ENCODE results near the gene HECW1. TPM values are rescaled to one million over a fixed set of nuclear protein-coding genes. Genes with fewer than 3 reads are reported as not detected.

Gene HECW1
- total and polyA plus RNA-seq, 2 of the 13 experiments (the other 11 are each of a cell fraction or from before 2014, with no cell fraction given), result not detected

GRCh38 chr7:43584195-43584586 is 471.7 kb downstream of the HECW1 start (continued):
- no peak for TF ChIP-seq HNF1A (IDR thresholded peaks at IDR 0.05; ENCODE audit: low read depth)
- TF ChIP-seq HNF1A (CRISPR knock-in tag; IDR thresholded peaks at IDR 0.05; ENCODE audit: borderline replicate concordance), result no peak
- TF ChIP-seq ZFP36L1 (CRISPR knock-in tag; IDR thresholded peaks at IDR 0.05), result no peak
- TF ChIP-seq SMC3 (IDR thresholded peaks at IDR 0.05; ENCODE audit: low read length), result 0 out of 2 replicates have a peak, but pooled peaks have one; percentile 2
- TF ChIP-seq ZFP37 (CRISPR knock-in tag; IDR thresholded peaks at IDR 0.05; ENCODE audit: borderline replicate concordance), result no peak
- TF ChIP-seq MAFK (conservative IDR thresholded peaks at IDR 0.05 in 1 of 2, IDR thresholded peaks at IDR 0.05 in 1 of 2; ENCODE audit: low read length in 2 of 2), result peak; percentile 44 to 53; a peak in 3 of 4 replicates
- no peak for TF ChIP-seq RFX5 (IDR thresholded peaks at IDR 0.05; ENCODE audit: low read depth, low read length)
- no peak for TF ChIP-seq IKZF1 (IDR thresholded peaks at IDR 0.05)
- TF ChIP-seq FOXO4 (CRISPR knock-in tag; conservative IDR thresholded peaks at IDR 0.05), result no peak
- no peak for TF ChIP-seq GMEB1 (CRISPR knock-in tag; IDR thresholded peaks at IDR 0.05; ENCODE audit: borderline replicate concordance)
- TF ChIP-seq ZNF629 (CRISPR knock-in tag; conservative IDR thresholded peaks at IDR 0.05), result no peak
- no peak for TF ChIP-seq NPAS2 (CRISPR knock-in tag; IDR thresholded peaks at IDR 0.05; ENCODE audit: borderline replicate concordance)
- TF ChIP-seq GATAD2A (CRISPR knock-in tag; IDR thresholded peaks at IDR 0.05), result peak; percentile 57; the same call in 1 of the 2 replicates
- TF ChIP-seq JUN (CRISPR knock-in tag; IDR thresholded peaks at IDR 0.05), result no peak
- TF ChIP-seq HDAC1 (CRISPR knock-in tag; IDR thresholded peaks at IDR 0.05), result peak; percentile 37; the same call in 1 of the 2 replicates
- no peak for TF ChIP-seq NFKBIZ (CRISPR knock-in tag; IDR thresholded peaks at IDR 0.05)
- TF ChIP-seq ARID4A (CRISPR knock-in tag; IDR thresholded peaks at IDR 0.05; ENCODE audit: borderline replicate concordance), result 0 out of 2 replicates have a peak, but pooled peaks have one; percentile 31
- no peak for TF ChIP-seq CC2D1A (CRISPR knock-in tag; IDR thresholded peaks at IDR 0.05)
- TF ChIP-seq PTBP1 (IDR thresholded peaks at IDR 0.05; ENCODE audit: low read depth, low read length, poor library complexity, severe bottlenecking), result no peak
- no peak for TF ChIP-seq IKZF4 (CRISPR knock-in tag; IDR thresholded peaks at IDR 0.05; ENCODE audit: borderline replicate concordance, low read depth, not compliant biosample characterization)

Data from HepG2 (cell line).